HL-60 (cell line): ENCODE measurements around the gene GHRH.

Source experiments
- GABPA ChIP-seq: IDR thresholded peaks from 2 replicates; pipeline ENCODE4 v1.6.1; 2012; ENCODE audit warnings: low read depth
- POLR2AphosphoS5 ChIP-seq: IDR thresholded peaks from 2 replicates; pipeline ENCODE4 v1.6.1; 2012; ENCODE audit warnings: low read depth
- SPI1 ChIP-seq: IDR thresholded peaks from 2 replicates; pipeline ENCODE4 v1.6.1; 2012; ENCODE audit warnings: low read depth, mild to moderate bottlenecking, borderline replicate concordance
- TF ChIP-seq, protein P1 (sequence below): IDR thresholded peaks from one replicate; pipeline ENCODE4 v1.5.1; 2011; ENCODE audit warnings: low read length, control low read depth, inconsistent platforms; ENCODE audit not compliant: insufficient read depth
- TF ChIP-seq, protein P2 (sequence below): IDR thresholded peaks from 2 replicates; pipeline ENCODE4 v1.6.1; 2012; ENCODE audit warnings: low read depth; ENCODE audit not compliant: insufficient replicate concordance

DNA sequence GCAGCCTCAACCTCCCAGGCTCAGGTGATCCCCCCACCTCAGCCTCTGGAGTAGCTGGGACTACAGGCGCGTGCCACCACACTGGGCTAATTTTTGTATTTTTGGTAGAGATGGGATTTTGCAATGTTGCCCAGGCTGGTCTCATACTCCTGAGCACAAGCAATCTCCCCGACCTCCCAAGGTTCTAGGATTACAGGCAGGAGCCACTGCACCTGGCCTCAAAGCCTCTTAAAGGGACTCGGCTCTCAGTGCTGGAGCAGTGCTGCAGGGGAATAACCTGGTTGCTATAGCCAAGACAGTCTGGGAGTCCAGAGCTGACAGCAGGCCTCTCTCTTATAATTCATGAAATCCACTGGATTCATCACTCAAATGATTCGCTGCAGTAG is 17.0 kb downstream of the GHRH start:
- TF ChIP-seq, protein P1, sequence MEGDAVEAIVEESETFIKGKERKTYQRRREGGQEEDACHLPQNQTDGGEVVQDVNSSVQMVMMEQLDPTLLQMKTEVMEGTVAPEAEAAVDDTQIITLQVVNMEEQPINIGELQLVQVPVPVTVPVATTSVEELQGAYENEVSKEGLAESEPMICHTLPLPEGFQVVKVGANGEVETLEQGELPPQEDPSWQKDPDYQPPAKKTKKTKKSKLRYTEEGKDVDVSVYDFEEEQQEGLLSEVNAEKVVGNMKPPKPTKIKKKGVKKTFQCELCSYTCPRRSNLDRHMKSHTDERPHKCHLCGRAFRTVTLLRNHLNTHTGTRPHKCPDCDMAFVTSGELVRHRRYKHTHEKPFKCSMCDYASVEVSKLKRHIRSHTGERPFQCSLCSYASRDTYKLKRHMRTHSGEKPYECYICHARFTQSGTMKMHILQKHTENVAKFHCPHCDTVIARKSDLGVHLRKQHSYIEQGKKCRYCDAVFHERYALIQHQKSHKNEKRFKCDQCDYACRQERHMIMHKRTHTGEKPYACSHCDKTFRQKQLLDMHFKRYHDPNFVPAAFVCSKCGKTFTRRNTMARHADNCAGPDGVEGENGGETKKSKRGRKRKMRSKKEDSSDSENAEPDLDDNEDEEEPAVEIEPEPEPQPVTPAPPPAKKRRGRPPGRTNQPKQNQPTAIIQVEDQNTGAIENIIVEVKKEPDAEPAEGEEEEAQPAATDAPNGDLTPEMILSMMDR: no peak
- no peak for TF ChIP-seq POLR2AphosphoS5
- TF ChIP-seq GABPA: no peak
- TF ChIP-seq, protein P2, sequence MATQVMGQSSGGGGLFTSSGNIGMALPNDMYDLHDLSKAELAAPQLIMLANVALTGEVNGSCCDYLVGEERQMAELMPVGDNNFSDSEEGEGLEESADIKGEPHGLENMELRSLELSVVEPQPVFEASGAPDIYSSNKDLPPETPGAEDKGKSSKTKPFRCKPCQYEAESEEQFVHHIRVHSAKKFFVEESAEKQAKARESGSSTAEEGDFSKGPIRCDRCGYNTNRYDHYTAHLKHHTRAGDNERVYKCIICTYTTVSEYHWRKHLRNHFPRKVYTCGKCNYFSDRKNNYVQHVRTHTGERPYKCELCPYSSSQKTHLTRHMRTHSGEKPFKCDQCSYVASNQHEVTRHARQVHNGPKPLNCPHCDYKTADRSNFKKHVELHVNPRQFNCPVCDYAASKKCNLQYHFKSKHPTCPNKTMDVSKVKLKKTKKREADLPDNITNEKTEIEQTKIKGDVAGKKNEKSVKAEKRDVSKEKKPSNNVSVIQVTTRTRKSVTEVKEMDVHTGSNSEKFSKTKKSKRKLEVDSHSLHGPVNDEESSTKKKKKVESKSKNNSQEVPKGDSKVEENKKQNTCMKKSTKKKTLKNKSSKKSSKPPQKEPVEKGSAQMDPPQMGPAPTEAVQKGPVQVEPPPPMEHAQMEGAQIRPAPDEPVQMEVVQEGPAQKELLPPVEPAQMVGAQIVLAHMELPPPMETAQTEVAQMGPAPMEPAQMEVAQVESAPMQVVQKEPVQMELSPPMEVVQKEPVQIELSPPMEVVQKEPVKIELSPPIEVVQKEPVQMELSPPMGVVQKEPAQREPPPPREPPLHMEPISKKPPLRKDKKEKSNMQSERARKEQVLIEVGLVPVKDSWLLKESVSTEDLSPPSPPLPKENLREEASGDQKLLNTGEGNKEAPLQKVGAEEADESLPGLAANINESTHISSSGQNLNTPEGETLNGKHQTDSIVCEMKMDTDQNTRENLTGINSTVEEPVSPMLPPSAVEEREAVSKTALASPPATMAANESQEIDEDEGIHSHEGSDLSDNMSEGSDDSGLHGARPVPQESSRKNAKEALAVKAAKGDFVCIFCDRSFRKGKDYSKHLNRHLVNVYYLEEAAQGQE: no peak
- no peak for TF ChIP-seq SPI1
